ENCODE measurements around the gene CLN6. TPM values are rescaled to one million over a fixed set of nuclear protein-coding genes. Genes with fewer than 3 reads are reported as not detected.
"Not testable (repeated sequence)": the region's sequence is repeated elsewhere in the genome, so short reads cannot be mapped to it uniquely, and the experiment has no call there.

The CLN6 gene
- total and polyA plus RNA-seq, 5 donors, result 6.8 to 8.9 (median 7.6) TPM

DNA sequence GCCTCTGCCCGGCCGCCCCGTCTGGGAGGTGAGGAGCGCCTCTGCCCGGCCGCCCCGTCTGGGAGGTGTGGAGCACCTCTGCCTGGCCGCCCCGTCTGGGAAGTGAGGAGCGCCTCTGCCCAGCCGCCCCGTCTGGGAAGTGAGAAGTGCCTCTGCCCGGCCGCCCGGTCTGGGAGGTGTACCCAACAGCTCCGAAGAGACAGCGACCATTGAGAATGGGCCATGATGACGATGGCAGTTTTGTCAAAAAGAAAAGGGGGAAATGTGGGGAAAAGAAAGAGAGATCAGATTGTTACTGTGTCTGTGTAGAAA, 7.1 kb downstream of the CLN6 start:
- DNase-seq, result peak in 1 of 3 donors; percentile 16
- intact Hi-C loops (cut with DNase I), result not testable (repeated sequence)

DNA sequence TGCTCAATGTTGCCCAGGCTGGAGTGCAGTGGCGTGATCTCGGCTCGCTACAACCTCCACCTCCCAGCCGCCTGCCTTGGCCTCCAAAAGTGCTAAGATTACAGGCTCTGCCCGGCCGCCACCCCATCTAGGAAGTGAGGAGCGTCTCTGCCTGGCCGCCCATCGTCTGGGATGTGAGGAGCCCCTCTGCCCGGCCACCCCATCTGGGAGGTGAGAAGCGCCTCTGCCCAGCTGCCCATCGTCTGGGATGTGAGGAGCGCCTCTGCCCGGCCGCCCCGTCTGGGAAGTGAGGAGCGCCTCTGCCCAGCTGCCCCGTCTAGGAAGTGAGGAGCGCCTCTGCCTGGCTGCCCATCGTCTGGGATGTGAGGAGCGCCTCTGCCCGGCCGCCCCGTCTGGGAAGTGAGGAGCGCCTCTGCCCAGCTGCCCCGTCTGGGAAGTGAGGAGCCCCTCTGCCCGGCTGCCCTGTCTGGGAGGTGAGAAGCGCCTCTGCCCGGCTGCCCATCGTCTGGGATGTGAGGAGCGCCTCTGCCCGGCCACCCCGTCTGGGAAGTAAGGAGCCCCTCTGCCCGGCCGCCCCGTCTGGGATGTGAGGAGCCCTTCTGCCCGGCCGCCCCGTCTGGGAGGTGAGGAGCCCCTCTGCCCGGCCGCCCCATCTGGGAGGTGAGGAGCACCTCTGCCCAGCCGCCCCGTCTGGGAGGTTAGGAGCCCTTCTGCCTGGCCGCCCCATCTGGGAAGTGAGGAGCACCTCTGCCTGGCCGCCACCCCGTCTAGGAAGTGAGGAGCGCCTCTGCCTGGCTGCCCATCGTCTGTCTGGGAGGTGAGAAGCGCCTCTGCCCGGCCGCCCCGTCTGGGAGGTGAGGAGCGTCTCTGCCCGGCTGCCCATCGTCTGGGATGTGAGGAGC, 7.7 kb downstream of the CLN6 start:
- 88% methylated on average over 55 of the region's 55 CpGs for WGBS
- H3K27ac ChIP-seq (ENCODE audit: low read length); ATAC-seq; H3K4me3 ChIP-seq (ENCODE audit: low read length); H3K27me3 ChIP-seq (ENCODE audit: control insufficient read depth, insufficient read depth); intact Hi-C loops (cut with DNase I); H3K4me1 ChIP-seq (ENCODE audit: control insufficient read depth, insufficient read depth, low read length); H3K9me3 ChIP-seq (ENCODE audit: control insufficient read depth, low read length): not testable (repeated sequence)
- peak in 1 of 3 donors; percentile 29 for DNase-seq

More for the DNA sequence above, 7.1 kb downstream of the CLN6 start:
- H3K4me3 ChIP-seq (ENCODE audit: low read length); H3K27ac ChIP-seq (ENCODE audit: low read length); H3K4me1 ChIP-seq (ENCODE audit: control insufficient read depth, insufficient read depth, low read length); ATAC-seq; H3K9me3 ChIP-seq (ENCODE audit: control insufficient read depth, low read length); H3K27me3 ChIP-seq (ENCODE audit: control insufficient read depth, insufficient read depth): not testable (repeated sequence)
- WGBS, result 90% methylated on average over 18 of the region's 18 CpGs

DNA sequence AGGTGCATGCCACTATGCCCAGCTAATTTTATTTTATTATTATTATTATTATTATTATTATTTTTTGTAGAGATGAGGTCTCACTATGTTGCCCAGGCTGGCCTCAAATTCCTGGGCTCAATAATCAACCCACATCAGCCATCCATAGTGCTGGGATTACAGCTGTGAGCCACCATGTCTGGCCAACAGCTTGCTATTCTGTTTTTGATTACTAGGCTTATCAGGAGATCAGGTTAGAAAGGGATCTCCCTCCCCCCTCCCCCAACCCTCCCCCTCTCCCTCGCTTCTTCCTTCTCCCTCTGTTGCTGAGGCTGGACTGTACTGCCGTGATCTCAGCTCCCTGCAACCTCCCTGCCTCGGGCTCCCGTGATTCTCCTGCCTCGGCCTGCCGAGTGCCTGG, 8.6 kb downstream of the CLN6 start:
- Histone ChIP-seq H3K27ac (ENCODE audit: low read length) (no peak overlapping the region), H3K4me1 (ENCODE audit: control insufficient read depth, insufficient read depth, low read length) (no peaks in the 10 kb centered on the region), H3K9me3 (ENCODE audit: control insufficient read depth, low read length) (no peaks in the 10 kb centered on the region), H3K4me3 (ENCODE audit: low read length) (no peak overlapping the region), H3K27me3 (ENCODE audit: control insufficient read depth, insufficient read depth) (no peaks in the 10 kb centered on the region)
- no peak for ATAC-seq
- intact Hi-C loops (cut with DNase I), result no loop called here
- WGBS, result 98% methylated on average over 6 of the region's 6 CpGs
- DNase-seq, result no peak

DNA sequence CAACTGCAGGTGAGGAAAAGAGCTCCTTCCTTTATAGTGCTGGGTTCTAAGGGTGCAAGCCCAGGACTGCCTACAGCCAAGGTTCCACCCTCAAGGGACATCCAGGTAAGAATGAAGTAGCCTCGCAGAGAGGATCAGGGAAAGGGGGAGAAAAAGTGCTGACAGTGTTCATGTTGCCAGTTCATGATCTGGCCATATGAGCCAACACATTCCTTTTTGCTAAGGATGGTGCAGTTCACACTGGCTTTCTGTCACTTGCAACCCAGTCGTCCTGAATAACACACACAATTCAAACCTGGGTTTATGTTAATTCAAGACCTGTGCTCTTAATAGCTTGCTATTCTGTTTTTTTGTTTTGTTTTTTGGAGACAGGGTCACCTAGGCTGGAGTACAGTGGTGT, 9.0 kb downstream of the CLN6 start:
- DNase-seq (no peak), ATAC-seq (no peak)
- Histone ChIP-seq H3K9me3 (ENCODE audit: control insufficient read depth, low read length) (no peaks in the 10 kb centered on the region), H3K27ac (ENCODE audit: low read length) (no peak overlapping the region), H3K27me3 (ENCODE audit: control insufficient read depth, insufficient read depth) (no peaks in the 10 kb centered on the region), H3K4me3 (ENCODE audit: low read length) (no peak overlapping the region), H3K4me1 (ENCODE audit: control insufficient read depth, insufficient read depth, low read length) (no peaks in the 10 kb centered on the region)
- 100% methylated on average over 2 of the region's 2 CpGs for WGBS
- intact Hi-C loops (cut with DNase I), result no loop called here

DNA sequence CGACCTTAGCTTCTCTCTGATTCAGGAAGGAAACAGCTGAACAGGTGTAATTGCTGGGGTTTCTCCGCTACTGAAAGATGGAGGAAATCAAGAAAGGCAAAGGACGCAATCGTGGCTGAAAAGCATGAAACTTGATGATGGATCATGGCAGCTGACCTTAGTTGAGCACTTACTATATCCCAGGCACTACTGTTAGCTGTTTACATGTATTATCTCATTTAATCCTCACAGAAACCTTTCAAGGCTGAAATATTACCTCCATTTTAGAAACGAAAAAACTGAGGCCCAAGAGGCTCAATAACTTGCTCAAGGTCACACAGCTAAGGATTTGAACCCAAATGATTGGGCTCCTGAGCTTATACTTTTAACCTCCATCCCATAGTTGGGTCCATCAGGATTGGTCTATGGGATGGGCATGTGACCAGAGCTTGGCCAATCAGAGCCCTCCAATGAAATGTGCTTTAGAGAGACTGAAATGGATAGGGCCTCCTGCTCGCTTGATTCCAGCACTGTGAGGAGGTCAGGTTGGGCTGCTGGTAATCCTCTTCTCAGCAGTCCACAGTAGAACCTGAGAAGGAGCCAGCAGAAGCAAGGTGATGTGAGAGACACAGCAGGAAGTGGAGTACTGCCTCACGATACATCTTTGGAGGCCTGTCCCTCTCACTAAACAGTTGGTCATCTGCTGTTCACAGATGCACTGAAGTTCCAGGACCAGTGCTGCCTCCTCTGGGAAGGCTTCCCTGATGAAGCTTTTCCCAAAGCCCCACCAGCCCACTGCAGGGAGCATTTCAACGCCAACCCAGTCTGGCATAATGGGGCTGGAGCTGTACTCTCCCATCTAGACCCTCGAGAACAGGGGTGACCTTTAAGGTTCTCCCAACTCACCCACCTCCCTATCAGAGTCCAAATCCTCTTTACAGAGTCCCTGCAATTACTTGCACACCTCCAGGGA, 10.4 kb downstream of the CLN6 start:
- Histone ChIP-seq H3K27me3 (ENCODE audit: control insufficient read depth, insufficient read depth) (no peaks in the 10 kb centered on the region), H3K27ac (ENCODE audit: low read length) (no peak overlapping the region), H3K9me3 (ENCODE audit: control insufficient read depth, low read length) (no peaks in the 10 kb centered on the region), H3K4me3 (ENCODE audit: low read length) (no peak overlapping the region), H3K4me1 (ENCODE audit: control insufficient read depth, insufficient read depth, low read length) (no peaks in the 10 kb centered on the region)
- ATAC-seq (peak; percentile 30 to 46), DNase-seq (no peak)
- WGBS, result 95% methylated on average over 9 of the region's 9 CpGs
- intact Hi-C loops (cut with DNase I), result loop anchor here in 1 of 4 donors (10.0 kb wide), 1 partner anchor 354 kb away; no protein-coding TSS in a partner anchor

DNA sequence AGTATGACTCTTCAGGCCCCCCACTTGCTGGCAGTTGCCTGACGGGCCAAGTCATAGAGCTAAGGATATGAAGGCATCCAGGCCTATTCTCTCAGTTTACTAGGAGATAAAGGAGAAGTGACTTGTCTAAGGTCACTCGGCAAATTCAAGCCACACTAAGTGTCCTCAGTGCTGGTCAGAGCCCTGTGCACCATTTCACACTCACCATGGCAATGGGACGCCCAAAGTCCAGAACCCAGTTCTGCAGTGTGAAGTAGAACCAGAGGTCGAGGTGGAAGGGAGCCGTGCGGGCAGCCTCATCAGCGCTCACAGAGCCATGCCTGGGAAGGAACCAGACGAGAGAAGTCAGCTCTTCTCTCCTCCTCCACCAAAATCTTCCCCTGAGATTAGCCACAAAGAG, 11.2 kb downstream of the CLN6 start:
- Histone ChIP-seq H3K27ac (ENCODE audit: low read length) (no peak overlapping the region), H3K4me3 (ENCODE audit: low read length) (no peak overlapping the region), H3K9me3 (ENCODE audit: control insufficient read depth, low read length) (no peaks in the 10 kb centered on the region), H3K4me1 (ENCODE audit: control insufficient read depth, insufficient read depth, low read length) (no peaks in the 10 kb centered on the region), H3K27me3 (ENCODE audit: control insufficient read depth, insufficient read depth) (no peaks in the 10 kb centered on the region)
- no peak for ATAC-seq
- intact Hi-C loops (cut with DNase I), result loop anchor here in 1 of 4 donors (10.0 kb wide), 1 partner anchor 354 kb away; no protein-coding TSS in a partner anchor
- peak in 1 of 3 donors; percentile 5 for DNase-seq
- 95% methylated on average over 8 of the region's 8 CpGs for WGBS

DNA sequence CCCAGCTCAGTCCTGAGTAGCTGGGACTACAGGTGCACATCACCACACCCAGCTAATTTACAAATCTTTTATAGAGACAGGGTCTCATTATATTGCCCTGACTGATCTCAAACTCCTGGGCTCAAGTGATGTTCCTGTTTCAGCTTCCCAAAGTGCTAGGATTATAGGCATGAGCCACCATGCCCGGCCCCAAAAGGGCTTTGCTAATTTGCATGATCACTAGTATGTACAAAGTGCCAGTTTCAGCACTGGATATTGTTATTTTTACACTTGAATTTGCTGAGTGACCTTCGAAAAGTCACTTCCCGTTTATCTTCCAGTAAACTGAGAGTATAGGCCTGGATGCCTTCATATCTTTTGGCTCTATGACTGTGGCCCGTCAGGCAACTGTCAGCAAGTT, 12.2 kb downstream of the CLN6 start:
- DNase-seq, result peak in 1 of 3 donors; percentile 51
- H3K4me3 ChIP-seq (ENCODE audit: low read length), result no peak overlapping the region
- H3K27ac ChIP-seq (ENCODE audit: low read length), result no peak overlapping the region
- no peaks in the 10 kb centered on the region for H3K4me1 ChIP-seq (ENCODE audit: control insufficient read depth, insufficient read depth, low read length)
- 71% methylated on average over 4 of the region's 4 CpGs for WGBS
- no peaks in the 10 kb centered on the region for H3K9me3 ChIP-seq (ENCODE audit: control insufficient read depth, low read length)
- ATAC-seq, result no peak
- no peaks in the 10 kb centered on the region for H3K27me3 ChIP-seq (ENCODE audit: control insufficient read depth, insufficient read depth)
- intact Hi-C loops (cut with DNase I), result loop anchor here in 1 of 4 donors (10.0 kb wide), 1 partner anchor 353 kb away; no protein-coding TSS in a partner anchor

DNA sequence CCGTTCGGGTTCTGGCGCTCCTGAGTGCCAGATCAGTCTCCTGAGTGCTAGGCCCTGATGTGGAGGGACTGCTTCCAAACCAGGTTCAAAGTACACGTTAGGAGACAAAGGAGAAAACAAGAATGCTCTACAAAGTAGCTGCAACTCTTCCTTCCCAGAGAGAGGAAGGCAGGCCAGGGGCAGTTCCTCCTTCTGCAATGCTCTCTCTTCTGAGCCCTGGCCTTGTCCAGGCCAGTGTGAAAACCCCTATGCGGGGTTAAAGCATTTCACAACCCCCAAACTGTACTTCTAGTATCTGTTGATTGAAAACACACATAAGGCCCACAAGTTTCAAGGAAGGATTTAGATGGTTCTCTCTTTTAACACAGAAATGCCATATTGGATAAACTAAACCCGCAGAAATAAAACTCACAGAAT, 14.7 kb downstream of the CLN6 start:
- Histone ChIP-seq H3K9me3 (ENCODE audit: control insufficient read depth, low read length) (no peaks in the 10 kb centered on the region), H3K27me3 (ENCODE audit: control insufficient read depth, insufficient read depth) (no peaks in the 10 kb centered on the region), H3K27ac (ENCODE audit: low read length) (no peak overlapping the region), H3K4me3 (ENCODE audit: low read length) (no peak overlapping the region), H3K4me1 (ENCODE audit: control insufficient read depth, insufficient read depth, low read length) (no peaks in the 10 kb centered on the region)
- ATAC-seq (no peak), DNase-seq (peak in 1 of 3 donors; percentile 33)
- 80% methylated on average over 6 of the region's 6 CpGs for WGBS
- intact Hi-C loops (cut with DNase I), result loop anchor here in 1 of 4 donors (10.0 kb wide), 1 partner anchor 350 kb away; no protein-coding TSS in a partner anchor

DNA sequence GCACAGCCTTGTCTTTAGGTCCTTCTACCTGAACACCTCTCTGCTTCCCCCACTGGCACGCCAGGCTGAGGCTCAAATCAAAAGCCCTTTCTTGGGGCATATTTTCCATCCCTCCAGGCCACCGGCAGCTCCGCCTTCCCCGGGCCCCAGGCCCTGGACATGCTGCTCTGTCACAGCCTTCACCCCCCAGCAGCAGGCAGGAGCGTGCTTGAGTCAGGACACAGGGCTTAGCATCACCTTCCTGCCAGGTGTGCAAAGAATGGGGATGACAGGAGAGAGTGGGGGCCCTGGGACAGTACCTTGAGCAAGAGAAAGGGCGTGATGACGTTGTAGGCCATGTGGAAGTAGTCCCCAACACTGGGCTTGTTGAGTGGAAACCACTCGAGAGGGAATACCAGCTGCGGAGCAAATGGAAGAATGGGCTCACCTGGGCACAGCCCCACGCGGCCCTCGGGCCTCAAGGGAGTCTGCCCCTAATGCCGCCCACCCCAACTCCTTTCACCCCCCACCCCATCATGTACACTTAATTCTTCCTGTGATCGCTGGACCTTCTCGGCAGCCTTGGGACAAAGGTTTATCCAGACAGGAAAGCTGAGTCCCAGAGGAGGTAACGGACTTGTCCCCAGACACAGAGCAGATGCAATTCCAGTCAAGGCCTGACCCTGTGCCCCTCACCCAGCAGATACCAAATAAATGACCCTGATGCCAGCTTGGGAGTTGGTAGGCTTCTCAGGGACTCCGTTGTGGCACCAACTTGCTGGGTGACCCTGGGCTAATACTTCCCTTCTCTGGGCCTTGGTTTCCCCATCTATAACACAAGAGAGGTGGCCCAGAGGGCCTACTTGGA, 15.3 kb downstream of the CLN6 start:
- WGBS, result 93% methylated on average over 17 of the region's 17 CpGs
- intact Hi-C loops (cut with DNase I), result loop anchor here in 1 of 4 donors (10.0 kb wide), 1 partner anchor 349 kb away; no protein-coding TSS in a partner anchor
- H3K27ac ChIP-seq (ENCODE audit: low read length), result no peak overlapping the region

DNA sequence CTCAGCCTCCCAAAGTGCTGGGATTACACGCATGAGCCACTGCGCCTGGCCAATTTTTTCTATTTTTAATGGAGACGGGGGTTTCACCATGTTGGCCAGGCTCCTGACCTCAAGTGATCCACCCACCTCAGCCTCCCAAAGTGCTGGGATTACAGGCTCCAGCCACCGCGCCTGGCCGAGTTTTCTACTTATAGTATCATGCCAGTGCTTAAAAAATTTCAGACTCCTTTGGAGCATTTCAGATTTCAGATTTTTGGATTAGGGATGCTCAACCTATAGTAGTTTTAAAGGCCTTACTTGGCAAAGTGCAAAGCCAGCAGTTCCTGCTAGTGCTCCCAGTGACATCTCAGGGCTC, 16.1 kb downstream of the CLN6 start:
- 93% methylated on average over 6 of the region's 6 CpGs for WGBS
- not testable (repeated sequence) for H3K4me3 ChIP-seq (ENCODE audit: low read length); H3K9me3 ChIP-seq (ENCODE audit: control insufficient read depth, low read length); ATAC-seq; H3K4me1 ChIP-seq (ENCODE audit: control insufficient read depth, insufficient read depth, low read length); H3K27ac ChIP-seq (ENCODE audit: low read length); H3K27me3 ChIP-seq (ENCODE audit: control insufficient read depth, insufficient read depth)
- intact Hi-C loops (cut with DNase I), result loop anchor here in 1 of 4 donors (10.0 kb wide), 1 partner anchor 349 kb away; no protein-coding TSS in a partner anchor
- DNase-seq, result peak in 1 of 3 donors; percentile 28

More for the DNA sequence above, 15.3 kb downstream of the CLN6 start:
- Histone ChIP-seq H3K4me1 (ENCODE audit: control insufficient read depth, insufficient read depth, low read length) (no peaks in the 10 kb centered on the region), H3K9me3 (ENCODE audit: control insufficient read depth, low read length) (no peaks in the 10 kb centered on the region), H3K27me3 (ENCODE audit: control insufficient read depth, insufficient read depth) (no peaks in the 10 kb centered on the region), H3K4me3 (ENCODE audit: low read length) (no peak overlapping the region)
- peak in 1 of 3 donors; percentile 6 for DNase-seq
- ATAC-seq, result no peak
